HUDEP-2 (cell line): ENCODE results near the gene GTF3C2.
"Not testable (repeated sequence)": the region's sequence is repeated elsewhere in the genome, so short reads cannot be mapped to it uniquely, and the experiment has no call there.

ENCODE experiments used
- DNase-seq, 76 experiments: peaks; one replicate each; lab custom pipeline; 2025; ENCODE audit not compliant: unreplicated experiment in 76 of 76; lab: John Stamatoyannopoulos, UW

Gene GTF3C2

GRCh38 chr2:27323596-27324285 is 32.8 kb downstream of the GTF3C2 start:
- DNase-seq: peak in 2 of 76 experiments; percentile 11 to 21

GRCh38 chr2:27322766-27323595 is 33.6 kb downstream of the GTF3C2 start, which contains the start of gene MPV17:
Gene MPV17, minus strand, starts transcription at chr2:27323097. Its CDS starts 580 bp downstream, at chr2:27322517.
- DNase-seq: peak in 74 of 76 experiments; percentile 26 to 93 (median 79)

DNA sequence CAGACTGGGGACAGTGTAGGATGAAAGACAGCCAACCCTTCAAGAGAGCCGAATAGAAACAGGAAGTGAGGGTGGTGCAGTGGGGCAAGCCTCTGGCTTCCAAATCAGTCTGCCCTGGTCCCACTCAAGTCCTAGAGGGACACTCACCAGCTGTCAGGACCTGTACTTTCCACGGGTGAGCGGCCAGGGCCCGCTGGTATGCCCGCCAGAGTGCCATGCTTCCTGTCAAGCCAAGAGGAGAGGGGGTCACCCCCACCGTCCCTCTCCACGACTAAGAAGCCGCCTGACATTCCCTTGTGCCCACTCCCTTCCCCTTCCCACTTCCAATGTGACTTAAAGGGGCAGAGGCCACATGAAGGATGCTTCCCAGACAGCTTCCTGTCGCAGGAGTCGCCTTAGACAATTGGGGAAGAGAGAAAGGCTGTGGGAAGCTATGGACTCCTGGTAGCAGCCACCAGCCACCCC is 34.2 kb downstream of the GTF3C2 start:
- DNase-seq: peak in 1 of 76 experiments; percentile 12

DNA sequence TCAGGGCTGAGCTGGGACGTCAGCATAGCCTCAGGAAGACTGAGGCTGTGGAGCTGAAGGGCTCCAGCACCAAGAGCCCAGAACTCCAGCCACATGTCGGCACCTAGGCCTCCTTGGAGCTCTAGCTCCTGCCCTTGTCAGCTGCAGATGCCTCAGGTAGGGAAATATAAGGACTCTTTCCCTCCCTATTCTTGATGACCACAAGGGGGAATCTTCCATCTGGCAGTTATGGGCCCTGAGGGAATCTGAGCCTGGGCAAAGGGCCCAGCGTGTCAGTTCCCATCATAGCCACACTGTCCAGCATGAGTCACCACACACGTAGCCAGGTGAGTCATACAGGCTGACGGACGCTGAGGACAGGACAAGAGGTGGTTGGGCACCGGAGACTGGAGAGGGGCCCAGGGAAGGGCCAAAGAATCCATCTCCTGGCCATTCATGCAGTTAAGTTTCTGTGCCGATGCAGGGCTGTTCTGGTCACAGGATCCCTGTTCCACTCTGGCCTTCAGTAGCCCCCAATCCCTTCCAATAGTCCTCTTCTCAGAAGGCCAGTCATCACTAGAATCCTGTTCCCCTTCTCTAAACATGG is 35.5 kb downstream of the GTF3C2 start:
- peak in 54 of 76 experiments; percentile 5 to 77 (median 36) for DNase-seq

GRCh38 chr2:27319839-27320238 is 36.7 kb downstream of the GTF3C2 start:
- DNase-seq: not testable (repeated sequence)

DNA sequence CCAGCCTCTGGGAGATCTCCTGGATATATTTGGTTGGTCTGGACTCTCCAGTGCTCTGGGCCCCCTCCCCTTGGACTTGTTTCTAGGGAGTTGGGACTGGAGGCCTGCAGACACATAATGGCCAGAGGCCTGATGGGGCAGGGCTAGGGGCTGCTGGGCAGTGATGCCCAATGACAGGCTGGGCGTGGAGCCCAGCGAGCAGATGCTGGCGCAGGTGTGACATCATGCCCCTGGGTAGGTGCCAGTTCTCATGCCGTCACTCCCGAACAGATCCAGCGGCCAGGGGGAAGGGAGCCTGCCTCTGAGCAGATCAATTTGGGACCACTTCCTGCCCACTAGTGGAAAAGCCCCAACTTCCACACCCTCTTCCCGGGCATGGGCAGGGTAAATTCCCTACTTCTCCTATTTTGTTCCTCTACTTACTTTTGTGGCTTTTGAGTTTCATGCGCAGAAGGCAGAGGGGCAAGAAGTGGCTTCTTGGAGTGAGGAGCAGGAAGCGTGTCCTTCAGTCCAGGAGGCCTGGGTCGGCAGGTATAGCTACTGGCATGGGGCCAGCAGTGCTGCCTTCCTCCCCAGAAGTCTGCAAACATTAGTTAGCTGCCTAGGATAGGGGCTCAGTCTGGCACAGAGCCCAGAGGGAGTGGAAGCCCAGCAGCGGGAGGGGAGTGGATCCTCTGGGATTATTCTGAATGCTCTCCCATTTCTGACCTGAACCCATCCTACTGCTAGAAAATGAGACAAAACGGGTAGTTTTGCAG is 39.7 kb downstream of the GTF3C2 start:
- no peak for DNase-seq

GRCh38 chr2:27315122-27315521 is 41.4 kb downstream of the GTF3C2 start:
- no peak for DNase-seq

DNA sequence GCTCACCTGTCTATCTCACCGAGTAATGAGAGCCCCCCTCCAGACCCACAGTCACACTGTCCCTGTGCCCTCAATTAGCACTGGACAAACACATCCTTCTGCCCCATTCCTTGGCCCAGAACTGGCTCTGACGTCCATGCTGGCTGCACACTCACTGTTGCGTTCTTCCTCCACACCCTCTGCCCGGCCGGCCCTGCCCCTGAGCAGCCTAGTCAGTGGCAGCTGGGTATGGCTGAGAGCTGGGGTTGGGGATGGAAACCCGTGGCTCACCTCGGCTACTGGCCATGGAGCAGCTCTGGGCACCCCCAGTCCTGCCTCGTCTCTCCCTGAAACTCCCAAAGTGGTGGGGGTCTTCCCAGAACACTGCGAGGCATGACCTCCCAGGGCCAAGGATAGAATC is 41.9 kb downstream of the GTF3C2 start:
- DNase-seq: no peak

DNA sequence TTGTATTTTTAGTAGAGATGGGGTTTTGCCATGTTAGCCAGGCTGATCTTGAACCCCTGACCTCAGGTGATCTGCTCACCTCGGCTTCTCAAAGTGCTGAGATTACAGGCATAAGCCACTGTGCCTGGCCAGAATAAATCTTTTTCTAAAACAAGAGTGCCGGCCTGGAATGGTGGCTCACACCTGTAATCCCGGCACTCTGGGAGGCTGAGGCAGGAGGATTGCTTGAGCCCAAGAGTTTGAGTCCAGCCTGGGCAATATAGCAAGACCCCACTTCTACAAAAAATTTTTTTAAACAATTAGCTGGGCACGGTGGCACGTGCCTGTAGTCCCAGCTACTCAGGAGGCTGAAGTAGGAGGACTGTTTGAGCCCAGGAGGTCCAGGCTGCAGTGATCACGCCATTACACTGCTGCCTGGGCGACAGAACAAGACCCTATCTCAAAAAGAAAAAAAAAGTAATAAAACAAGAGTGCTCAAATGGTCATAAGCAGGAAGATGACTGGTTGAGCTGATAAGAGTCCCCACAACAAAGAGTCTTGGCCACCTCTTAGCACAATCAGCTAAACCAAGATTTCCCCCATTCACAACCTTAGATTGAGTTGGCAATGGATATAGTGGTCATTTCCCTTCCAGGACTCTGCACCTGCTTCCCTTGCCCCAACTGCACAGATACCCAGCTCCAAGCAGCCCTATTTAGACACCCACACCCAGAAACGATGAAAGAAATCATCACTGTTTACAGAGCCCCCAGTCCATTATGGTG is 42.5 kb downstream of the GTF3C2 start:
- DNase-seq: no peak

- DNase-seq: no peak
Measured at GRCh38 chr2:27312152-27312551, 44.4 kb downstream of the GTF3C2 start.

GRCh38 chr2:27309651-27310050 is 46.9 kb downstream of the GTF3C2 start:
- no peak for DNase-seq

GRCh38 chr2:27308359-27308881 is 48.1 kb downstream of the GTF3C2 start, which contains the start of gene UCN:
Gene UCN, minus strand, starts transcription at chr2:27308445. Its CDS starts 550 bp downstream, at chr2:27307895.
- no peak for DNase-seq

DNA sequence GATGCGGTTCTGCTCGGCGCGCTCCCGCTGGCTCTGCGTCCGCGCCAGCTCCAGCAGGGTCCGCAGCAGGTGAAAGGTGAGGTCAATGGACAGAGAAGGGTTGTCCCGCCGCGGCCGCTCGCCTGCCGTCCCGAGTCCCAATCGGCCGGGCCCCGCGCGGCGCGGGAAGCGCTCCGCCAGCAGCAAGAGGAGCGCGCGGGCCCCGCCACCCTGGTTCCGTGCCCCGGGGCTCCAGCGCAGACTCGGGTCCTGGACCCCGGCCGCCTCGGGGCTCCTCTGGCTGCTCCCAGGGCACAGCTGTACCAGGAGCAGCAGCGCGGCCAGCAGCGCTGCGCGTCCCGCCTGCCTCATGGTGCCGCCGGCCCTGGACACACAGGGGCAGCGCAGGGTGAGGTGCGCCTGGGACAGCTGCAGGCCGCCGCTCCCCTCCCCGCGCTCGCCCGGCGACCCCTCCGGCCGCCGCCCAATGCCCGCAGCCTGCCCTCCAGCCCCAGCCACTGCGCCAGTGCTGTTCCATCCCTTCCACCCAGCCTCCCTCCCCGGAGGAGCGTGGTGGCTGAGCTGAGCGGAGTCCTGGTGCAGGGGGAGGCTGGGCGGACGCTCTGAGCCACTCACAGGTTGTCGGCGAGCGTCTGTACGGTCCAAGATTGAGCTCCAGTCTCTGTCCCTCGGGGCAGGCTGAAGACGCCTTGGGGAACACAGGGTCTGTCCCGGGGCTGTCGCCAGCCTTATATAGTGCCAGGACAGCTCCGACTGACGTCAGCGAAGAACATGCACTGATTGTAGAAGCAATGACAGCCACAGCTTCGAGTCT is 48.8 kb downstream of the GTF3C2 start:
- DNase-seq: no peak

DNA sequence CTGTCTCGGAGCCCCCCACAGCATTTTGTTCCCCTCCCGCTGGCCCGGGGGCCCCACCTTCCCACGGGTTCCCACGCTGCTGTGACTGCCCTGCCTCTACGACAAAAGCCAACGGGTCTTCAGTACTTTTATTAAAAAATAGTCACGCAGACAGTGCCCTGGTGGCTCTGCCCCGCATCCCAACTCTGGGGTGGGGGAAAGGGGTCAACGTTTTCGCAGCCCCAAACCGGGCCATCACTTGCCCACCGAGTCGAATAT is 49.3 kb downstream of the GTF3C2 start:
- no peak for DNase-seq

DNA sequence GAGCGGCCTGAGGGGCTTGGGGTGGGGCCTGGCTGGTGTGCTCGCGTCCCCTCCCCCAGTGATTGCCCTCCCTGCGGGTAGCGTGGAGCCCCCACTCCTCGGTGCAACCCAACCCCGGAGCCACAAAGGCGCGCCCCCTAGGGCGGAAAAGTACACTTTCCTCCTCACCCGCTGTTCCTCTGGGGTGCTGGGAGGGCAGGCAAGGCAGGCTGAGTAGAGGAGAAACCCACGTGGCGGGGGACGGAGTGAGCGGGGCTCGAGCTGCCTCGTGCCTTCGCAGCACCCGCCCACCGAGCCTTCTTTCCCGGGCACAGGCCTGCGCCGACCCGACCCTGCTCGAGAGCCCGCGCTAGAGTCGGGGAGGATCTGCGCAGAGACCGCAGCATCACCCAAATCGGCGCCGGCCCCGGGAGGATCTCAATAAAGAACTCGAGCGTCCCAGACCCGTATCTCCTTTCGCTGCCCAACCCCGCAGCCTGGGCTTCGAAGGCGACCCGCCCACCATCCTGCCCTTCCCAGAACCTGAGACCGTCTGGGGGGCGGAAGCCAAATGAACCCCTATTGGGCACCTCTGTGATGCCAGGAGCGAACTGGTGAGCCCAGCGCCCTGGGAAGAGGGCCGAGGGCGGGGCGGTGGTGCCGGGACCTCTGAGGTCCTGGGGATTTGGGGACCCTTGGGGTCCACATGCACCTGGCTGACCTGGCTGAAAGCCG is 49.8 kb downstream of the GTF3C2 start:
- no peak for DNase-seq

DNA sequence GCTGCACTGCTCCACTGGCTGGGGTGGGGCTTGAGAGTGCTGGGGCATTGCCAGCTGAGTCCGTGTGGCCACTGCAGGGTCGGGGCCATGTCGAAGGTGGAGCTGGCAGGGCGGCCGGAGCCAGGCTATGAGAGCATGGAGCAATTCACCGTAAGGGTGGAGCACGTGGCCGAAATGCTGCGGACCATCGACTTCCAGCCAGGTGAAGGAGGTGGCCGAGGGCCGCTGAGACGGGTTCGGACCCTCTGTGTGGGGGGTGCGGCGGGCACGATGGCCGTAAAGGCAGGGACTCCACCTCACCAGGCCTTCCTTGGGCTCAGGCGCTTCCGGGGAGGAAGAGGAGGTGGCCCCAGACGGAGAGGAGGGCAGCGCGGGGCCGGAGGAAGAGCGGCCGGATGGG is 50.4 kb downstream of the GTF3C2 start:
- no peak for DNase-seq

DNA sequence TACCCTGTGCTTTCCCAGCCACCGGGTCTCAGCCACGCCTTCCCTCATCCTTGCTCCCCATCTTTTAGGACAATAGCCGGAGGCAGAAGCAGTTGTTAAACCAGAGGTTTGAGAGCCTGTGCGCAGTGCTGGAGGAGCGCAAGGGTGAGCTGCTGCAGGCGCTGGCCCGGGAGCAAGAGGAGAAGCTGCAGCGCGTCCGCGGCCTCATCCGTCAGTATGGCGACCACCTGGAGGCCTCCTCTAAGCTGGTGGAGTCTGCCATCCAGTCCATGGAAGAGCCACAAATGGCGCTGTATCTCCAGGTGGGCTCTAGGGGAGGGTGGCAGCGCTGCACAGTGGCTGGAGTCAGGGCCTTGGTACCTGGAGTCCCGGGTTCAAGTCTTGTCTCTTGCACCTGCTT is 51.0 kb downstream of the GTF3C2 start:
- no peak for DNase-seq

- DNase-seq: no peak
Measured at GRCh38 chr2:27304488-27305240, 51.9 kb downstream of the GTF3C2 start.
